Activated CD4-positive, alpha-beta T cell treated with anti-CD3 and anti-CD28 coated beads for 48 hours (primary cell): ENCODE measurements around the gene GABRR3.
A peak's percentile ranks its signal among the peaks of the same experiment; 100 is the strongest.

ENCODE experiments used
- DNase-seq: peaks from one replicate; pipeline ENCODE4 v3.0.0-alpha.2; 2020

GABRR3 gene

GRCh38 chr3:98035208-98035607 lies at the start of gene GABRR3:
GABRR3 (minus strand) TSS chr3:98035315; CDS start chr3:98034987, 328 bp downstream.
- DNase-seq: no peak

- no peak for DNase-seq
Observed at GRCh38 chr3:98073486-98073885, 38.4 kb upstream of the GABRR3 start.

GRCh38 chr3:98070840-98071239 lies 35.7 kb upstream of the GABRR3 start:
- DNase-seq: no peak

- DNase-seq: no peak
Observed at GRCh38 chr3:98068824-98069223, 33.7 kb upstream of the GABRR3 start.

- DNase-seq: no peak
Observed at GRCh38 chr3:98058244-98058960, 23.3 kb upstream of the GABRR3 start.

- DNase-seq: no peak
Observed at GRCh38 chr3:98057631-98058030, 22.5 kb upstream of the GABRR3 start.

GRCh38 chr3:98056035-98056434 lies 20.9 kb upstream of the GABRR3 start:
- DNase-seq: no peak

GRCh38 chr3:98049271-98049670 lies 14.2 kb upstream of the GABRR3 start:
- DNase-seq: no peak

GRCh38 chr3:98048586-98048985 lies 13.5 kb upstream of the GABRR3 start:
- no peak for DNase-seq

GRCh38 chr3:98041350-98041749 lies 6.2 kb upstream of the GABRR3 start:
- no peak for DNase-seq

GRCh38 chr3:98039322-98040024 lies 4.4 kb upstream of the GABRR3 start:
- peak; percentile 81 for DNase-seq

GRCh38 chr3:98038876-98039275 lies 3.8 kb upstream of the GABRR3 start:
- DNase-seq: no peak

- no peak for DNase-seq
Observed at GRCh38 chr3:98038286-98038685, 3.2 kb upstream of the GABRR3 start.

GRCh38 chr3:98034486-98034885 lies 629 bp downstream of the GABRR3 start:
- DNase-seq: no peak

- no peak for DNase-seq
Observed at GRCh38 chr3:98034036-98034435, 1.1 kb downstream of the GABRR3 start.

- DNase-seq: no peak
Observed at GRCh38 chr3:98032904-98033303, 2.2 kb downstream of the GABRR3 start.

GRCh38 chr3:98032265-98032664 lies 2.9 kb downstream of the GABRR3 start:
- no peak for DNase-seq

- no peak for DNase-seq
Observed at GRCh38 chr3:98029083-98029482, 6.0 kb downstream of the GABRR3 start.

GRCh38 chr3:98027085-98027446 lies 8.0 kb downstream of the GABRR3 start:
- no peak for DNase-seq

- DNase-seq: no peak
Observed at GRCh38 chr3:98026425-98027084, 8.6 kb downstream of the GABRR3 start.

GRCh38 chr3:98025392-98025945 lies 9.6 kb downstream of the GABRR3 start:
- no peak for DNase-seq

- DNase-seq: peak; percentile 96
Observed at GRCh38 chr3:98022978-98023820, 11.9 kb downstream of the GABRR3 start.
